Endothelial cell of umbilical vein (primary cell): Measurements from ENCODE around the gene AKAP14.

ENCODE experiments used
- CTCF ChIP-seq, 2 donors: IDR thresholded peaks; 1 replicate in 1 of 2; 2 replicates in 1 of 2; pipeline ENCODE4 v1.5.1; 2011; ENCODE audit warnings: low read length in 2 of 2, mild to moderate bottlenecking in 2 of 2, moderate library complexity in 2 of 2, control low read depth in 1 of 2, inconsistent platforms in 1 of 2, low read depth in 1 of 2; ENCODE audit not compliant: insufficient read depth in 1 of 2; ENCODE audit errors: extremely low read depth in 1 of 2
- EZH2 ChIP-seq: IDR thresholded peaks from 2 replicates; pipeline ENCODE4 v1.6.1; 2012; ENCODE audit warnings: borderline replicate concordance, low read depth, mild to moderate bottlenecking, moderate library complexity, low read length, inconsistent platforms; ENCODE audit not compliant: severe bottlenecking
- GATA2 ChIP-seq: IDR thresholded peaks from 2 replicates; pipeline ENCODE4 v1.7.0; 2011; ENCODE audit warnings: low read depth, mild to moderate bottlenecking, moderate library complexity, mixed read lengths, low read length; ENCODE audit not compliant: insufficient read length, insufficient read depth
- JUN ChIP-seq: IDR thresholded peaks from 2 replicates; pipeline ENCODE4 v1.6.1; 2011; ENCODE audit warnings: borderline replicate concordance, low read depth; ENCODE audit not compliant: insufficient read length, insufficient read depth
- MYC ChIP-seq: IDR thresholded peaks from one replicate; pipeline ENCODE4 v1.6.1; 2011; ENCODE audit warnings: mild to moderate bottlenecking, low read depth, low read length
- POLR2A ChIP-seq: IDR thresholded peaks from 2 replicates; pipeline ENCODE4 v1.6.1; 2012; ENCODE audit warnings: low read depth, mild to moderate bottlenecking, control low read depth, low read length
- POLR2AphosphoS5 ChIP-seq: IDR thresholded peaks from 2 replicates; pipeline ENCODE4 v1.6.1; 2012; ENCODE audit warnings: low read depth, mild to moderate bottlenecking, control low read depth, low read length, moderate library complexity; ENCODE audit not compliant: insufficient read depth

GRCh38 chrX:119880076-119880475 is 15.6 kb upstream of the AKAP14 start:
- TF ChIP-seq CTCF (IDR thresholded peaks at IDR 0.05; ENCODE audit: extremely low read depth in 1 of 2, insufficient read depth in 1 of 2, low read depth in 1 of 2, low read length in 2 of 2) = no peak
- TF ChIP-seq JUN = no peak
- TF ChIP-seq POLR2A = no peak
- no peak for TF ChIP-seq POLR2AphosphoS5
- TF ChIP-seq GATA2 = no peak
- TF ChIP-seq MYC = no peak
- no peak for TF ChIP-seq EZH2
